ENCODE results near the gene FOXD2.

DNA sequence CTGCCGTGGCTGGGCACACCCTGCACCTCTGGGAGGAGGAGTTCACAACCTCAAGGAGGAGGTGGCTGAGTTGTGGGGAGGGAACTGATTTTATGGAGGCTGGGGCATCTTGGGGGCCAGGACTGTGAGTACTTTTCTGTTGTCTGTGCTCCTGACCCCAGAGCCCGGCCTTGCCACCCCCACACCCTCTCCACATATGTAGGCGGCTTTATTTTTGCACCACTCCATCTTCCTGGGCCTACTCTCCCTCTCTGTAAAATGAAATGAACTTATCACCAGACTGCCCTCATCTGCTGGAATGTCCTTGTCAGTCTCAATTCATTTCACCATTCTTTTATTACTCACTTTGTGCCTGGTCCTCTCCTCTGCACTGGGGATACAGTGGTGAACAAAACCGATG is 12.8 kb downstream of the FOXD2 start:
- TF ChIP-seq CTCF (IDR thresholded peaks at IDR 0.05; ENCODE audit: low read depth, low read length) (no peak), POLR2A (IDR thresholded peaks at IDR 0.05; ENCODE audit: extremely low read depth, insufficient read length) (no peak), MYC (IDR thresholded peaks at IDR 0.05; ENCODE audit: low read depth, low read length) (no peak), MAX (IDR thresholded peaks at IDR 0.05; ENCODE audit: low read depth, low read length) (no peak)

Measured in NB4 (cell line).